ENCODE data around the gene PLXNB3. TPM values are rescaled to one million over a fixed set of nuclear protein-coding genes. Genes with fewer than 3 reads are reported as not detected.

PLXNB3 gene
- polyA plus RNA-seq, 1 donor from 2014 or later: 0.48 TPM

DNA sequence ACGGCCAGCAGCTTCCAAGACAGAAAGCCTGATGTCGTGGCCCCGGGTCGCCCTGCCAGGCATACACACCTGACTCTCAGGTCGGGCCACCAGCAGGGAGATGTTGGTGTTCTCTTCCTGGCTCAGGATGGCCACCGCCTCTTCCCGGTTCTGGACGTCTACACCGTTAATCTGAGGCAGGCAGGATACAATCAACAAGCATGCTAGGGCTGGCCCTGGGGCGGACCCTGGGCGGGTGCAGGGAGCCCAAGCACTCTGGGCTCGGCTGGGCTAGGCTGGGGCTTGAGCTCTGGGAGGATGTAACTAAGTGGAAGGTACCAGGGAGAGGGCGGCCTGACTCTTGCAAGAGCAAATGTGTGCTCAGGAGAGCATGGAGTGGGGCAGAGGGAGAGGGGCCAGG lies 41.4 kb downstream of the PLXNB3 start:
- Histone ChIP-seq H3K36me3 (ENCODE audit: insufficient read depth, low read length) (no peaks in the 10 kb centered on the region), H3K79me2 (replicated peaks; ENCODE audit: insufficient read depth, low read length) (peaks cover 10% of the 10 kb centered on the region), H3F3A (ENCODE audit: insufficient read depth, low read length, poor library complexity, severe bottlenecking) (no peaks in the 10 kb centered on the region), H3K4me3 (ENCODE audit: low read length) (no peak overlapping the region), H4K20me1 (ENCODE audit: insufficient read depth) (no peaks in the 10 kb centered on the region), H2AFZ (ENCODE audit: low read depth, low read length) (no peak overlapping the region), H3K9me3 (ENCODE audit: low read length) (no peaks in the 10 kb centered on the region), H3K9ac (ENCODE audit: low read length) (no peak overlapping the region), H3K9me2 (ENCODE audit: insufficient read depth, low read length) (no peaks in the 10 kb centered on the region), H3K27me3 (ENCODE audit: insufficient read depth, low read depth, low read length) (no peaks in the 10 kb centered on the region), H3K27ac (ENCODE audit: low read length) (no peak overlapping the region), H3K4me2 (ENCODE audit: low read length) (no peak overlapping the region)
- TF ChIP-seq TAF1 (IDR thresholded peaks at IDR 0.05; ENCODE audit: low read depth) (no peak), POLR2AphosphoS5 (IDR thresholded peaks at IDR 0.05) (no peak), EZH2 (IDR thresholded peaks at IDR 0.05; ENCODE audit: borderline replicate concordance, insufficient read depth, low read length, poor library complexity, severe bottlenecking) (no peak), RAD21 (conservative IDR thresholded peaks at IDR 0.05) (no peak), EP300 (conservative IDR thresholded peaks at IDR 0.05; ENCODE audit: poor library complexity, severe bottlenecking) (no peak), MXI1 (conservative IDR thresholded peaks at IDR 0.05; ENCODE audit: poor library complexity, severe bottlenecking) (no peak)
- TF ChIP-seq, protein P1, sequence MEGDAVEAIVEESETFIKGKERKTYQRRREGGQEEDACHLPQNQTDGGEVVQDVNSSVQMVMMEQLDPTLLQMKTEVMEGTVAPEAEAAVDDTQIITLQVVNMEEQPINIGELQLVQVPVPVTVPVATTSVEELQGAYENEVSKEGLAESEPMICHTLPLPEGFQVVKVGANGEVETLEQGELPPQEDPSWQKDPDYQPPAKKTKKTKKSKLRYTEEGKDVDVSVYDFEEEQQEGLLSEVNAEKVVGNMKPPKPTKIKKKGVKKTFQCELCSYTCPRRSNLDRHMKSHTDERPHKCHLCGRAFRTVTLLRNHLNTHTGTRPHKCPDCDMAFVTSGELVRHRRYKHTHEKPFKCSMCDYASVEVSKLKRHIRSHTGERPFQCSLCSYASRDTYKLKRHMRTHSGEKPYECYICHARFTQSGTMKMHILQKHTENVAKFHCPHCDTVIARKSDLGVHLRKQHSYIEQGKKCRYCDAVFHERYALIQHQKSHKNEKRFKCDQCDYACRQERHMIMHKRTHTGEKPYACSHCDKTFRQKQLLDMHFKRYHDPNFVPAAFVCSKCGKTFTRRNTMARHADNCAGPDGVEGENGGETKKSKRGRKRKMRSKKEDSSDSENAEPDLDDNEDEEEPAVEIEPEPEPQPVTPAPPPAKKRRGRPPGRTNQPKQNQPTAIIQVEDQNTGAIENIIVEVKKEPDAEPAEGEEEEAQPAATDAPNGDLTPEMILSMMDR (IDR thresholded peaks at IDR 0.05; ENCODE audit: poor library complexity, severe bottlenecking): no peak
- TF ChIP-seq, protein P2, sequence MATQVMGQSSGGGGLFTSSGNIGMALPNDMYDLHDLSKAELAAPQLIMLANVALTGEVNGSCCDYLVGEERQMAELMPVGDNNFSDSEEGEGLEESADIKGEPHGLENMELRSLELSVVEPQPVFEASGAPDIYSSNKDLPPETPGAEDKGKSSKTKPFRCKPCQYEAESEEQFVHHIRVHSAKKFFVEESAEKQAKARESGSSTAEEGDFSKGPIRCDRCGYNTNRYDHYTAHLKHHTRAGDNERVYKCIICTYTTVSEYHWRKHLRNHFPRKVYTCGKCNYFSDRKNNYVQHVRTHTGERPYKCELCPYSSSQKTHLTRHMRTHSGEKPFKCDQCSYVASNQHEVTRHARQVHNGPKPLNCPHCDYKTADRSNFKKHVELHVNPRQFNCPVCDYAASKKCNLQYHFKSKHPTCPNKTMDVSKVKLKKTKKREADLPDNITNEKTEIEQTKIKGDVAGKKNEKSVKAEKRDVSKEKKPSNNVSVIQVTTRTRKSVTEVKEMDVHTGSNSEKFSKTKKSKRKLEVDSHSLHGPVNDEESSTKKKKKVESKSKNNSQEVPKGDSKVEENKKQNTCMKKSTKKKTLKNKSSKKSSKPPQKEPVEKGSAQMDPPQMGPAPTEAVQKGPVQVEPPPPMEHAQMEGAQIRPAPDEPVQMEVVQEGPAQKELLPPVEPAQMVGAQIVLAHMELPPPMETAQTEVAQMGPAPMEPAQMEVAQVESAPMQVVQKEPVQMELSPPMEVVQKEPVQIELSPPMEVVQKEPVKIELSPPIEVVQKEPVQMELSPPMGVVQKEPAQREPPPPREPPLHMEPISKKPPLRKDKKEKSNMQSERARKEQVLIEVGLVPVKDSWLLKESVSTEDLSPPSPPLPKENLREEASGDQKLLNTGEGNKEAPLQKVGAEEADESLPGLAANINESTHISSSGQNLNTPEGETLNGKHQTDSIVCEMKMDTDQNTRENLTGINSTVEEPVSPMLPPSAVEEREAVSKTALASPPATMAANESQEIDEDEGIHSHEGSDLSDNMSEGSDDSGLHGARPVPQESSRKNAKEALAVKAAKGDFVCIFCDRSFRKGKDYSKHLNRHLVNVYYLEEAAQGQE (IDR thresholded peaks at IDR 0.05; ENCODE audit: borderline replicate concordance): no peak

DNA sequence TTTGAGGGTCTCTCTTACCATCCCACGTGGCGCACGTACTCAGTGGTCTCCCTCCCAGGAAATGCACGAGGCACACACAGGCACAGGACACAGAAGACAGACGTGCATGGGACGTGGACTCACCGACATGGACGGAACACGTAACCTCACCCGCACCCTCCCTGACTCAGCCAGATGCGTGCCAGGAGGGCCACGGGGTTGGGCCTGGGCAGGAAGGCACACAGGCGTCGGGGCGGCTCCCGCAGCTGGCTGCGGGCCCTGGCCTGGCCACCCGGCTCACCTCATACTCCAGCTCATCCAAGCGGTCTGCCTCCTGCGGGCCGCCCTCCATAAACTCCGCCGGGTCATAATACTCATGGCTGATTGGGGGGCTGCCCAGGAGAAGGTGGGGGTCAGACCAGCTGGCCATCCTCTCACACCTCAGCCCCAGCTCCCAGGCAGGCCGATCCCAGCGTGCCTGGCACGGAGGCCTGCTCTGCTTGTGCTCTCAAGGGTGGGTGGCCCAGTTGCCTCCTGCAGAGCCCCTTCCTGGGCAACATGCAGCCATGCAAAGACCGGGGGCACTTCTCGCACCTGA lies 43.0 kb downstream of the PLXNB3 start:
- Histone ChIP-seq H3K27ac (ENCODE audit: low read length) (no peak overlapping the region), H3K36me3 (ENCODE audit: insufficient read depth, low read length) (no peaks in the 10 kb centered on the region), H4K20me1 (ENCODE audit: insufficient read depth) (no peaks in the 10 kb centered on the region), H3K9me3 (ENCODE audit: low read length) (no peaks in the 10 kb centered on the region), H2AFZ (ENCODE audit: low read depth, low read length) (no peak overlapping the region), H3K4me3 (ENCODE audit: low read length) (no peak overlapping the region), H3K79me2 (replicated peaks; ENCODE audit: insufficient read depth, low read length) (peaks cover 21% of the 10 kb centered on the region), H3K9ac (ENCODE audit: low read length) (no peak overlapping the region), H3F3A (ENCODE audit: insufficient read depth, low read length, poor library complexity, severe bottlenecking) (no peaks in the 10 kb centered on the region), H3K4me2 (ENCODE audit: low read length) (no peak overlapping the region), H3K9me2 (ENCODE audit: insufficient read depth, low read length) (no peaks in the 10 kb centered on the region), H3K27me3 (ENCODE audit: insufficient read depth, low read depth, low read length) (no peaks in the 10 kb centered on the region)
- no peak for TF ChIP-seq TAF1 (IDR thresholded peaks at IDR 0.05; ENCODE audit: low read depth)
- no peak for TF ChIP-seq SMC3 (conservative IDR thresholded peaks at IDR 0.05; ENCODE audit: poor library complexity)
- TF ChIP-seq, protein P2 (IDR thresholded peaks at IDR 0.05; ENCODE audit: borderline replicate concordance): no peak
- TF ChIP-seq, protein P1 (IDR thresholded peaks at IDR 0.05; ENCODE audit: poor library complexity, severe bottlenecking): no peak
- no peak for TF ChIP-seq MXI1 (conservative IDR thresholded peaks at IDR 0.05; ENCODE audit: poor library complexity, severe bottlenecking)
- TF ChIP-seq POLR2AphosphoS5 (IDR thresholded peaks at IDR 0.05): no peak
- no peak for TF ChIP-seq EZH2 (IDR thresholded peaks at IDR 0.05; ENCODE audit: borderline replicate concordance, insufficient read depth, low read length, poor library complexity, severe bottlenecking)
- TF ChIP-seq RAD21 (conservative IDR thresholded peaks at IDR 0.05): no peak
- no peak for TF ChIP-seq EP300 (conservative IDR thresholded peaks at IDR 0.05; ENCODE audit: poor library complexity, severe bottlenecking)

Measured in neural cell (in vitro differentiated cells).